Amniotic epithelial cell (primary cell): ENCODE data around the gene GADD45G.
A peak's percentile ranks its signal among the peaks of the same experiment; 100 is the strongest.

Source experiments
- DNase-seq: peaks from one replicate; pipeline ENCODE4 v3.0.0-alpha.2; 2010; ENCODE audit warnings: low read depth

GADD45G gene, protein sequence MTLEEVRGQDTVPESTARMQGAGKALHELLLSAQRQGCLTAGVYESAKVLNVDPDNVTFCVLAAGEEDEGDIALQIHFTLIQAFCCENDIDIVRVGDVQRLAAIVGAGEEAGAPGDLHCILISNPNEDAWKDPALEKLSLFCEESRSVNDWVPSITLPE

GRCh38 chr9:89604729-89605464 is at the start of gene GADD45G:
GADD45G (plus strand) TSS chr9:89605012; CDS start chr9:89605122, 110 bp downstream.
- DNase-seq = peak; percentile 86

DNA sequence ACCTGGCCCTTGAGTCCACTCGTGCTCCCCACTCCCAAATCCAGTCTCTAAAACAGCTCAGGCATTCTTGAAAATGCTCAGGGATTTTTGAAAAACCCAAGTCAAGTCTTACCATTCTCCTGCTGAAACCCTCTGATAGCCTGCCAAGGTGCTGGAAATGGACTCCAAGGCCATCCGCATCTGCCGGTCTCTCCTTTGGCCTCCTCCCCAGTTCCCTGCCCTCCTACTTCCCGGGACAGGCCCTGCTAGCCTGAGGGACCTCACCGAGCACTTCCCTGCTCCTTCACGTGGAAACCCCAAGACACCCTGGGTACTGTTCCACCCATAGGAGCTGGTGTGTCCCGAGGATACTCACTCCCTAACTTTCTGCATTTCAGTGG is 49.8 kb upstream of the GADD45G start:
- no peak for DNase-seq

GRCh38 chr9:89555451-89556375 is 49.1 kb upstream of the GADD45G start:
- peak; percentile 7 for DNase-seq

DNA sequence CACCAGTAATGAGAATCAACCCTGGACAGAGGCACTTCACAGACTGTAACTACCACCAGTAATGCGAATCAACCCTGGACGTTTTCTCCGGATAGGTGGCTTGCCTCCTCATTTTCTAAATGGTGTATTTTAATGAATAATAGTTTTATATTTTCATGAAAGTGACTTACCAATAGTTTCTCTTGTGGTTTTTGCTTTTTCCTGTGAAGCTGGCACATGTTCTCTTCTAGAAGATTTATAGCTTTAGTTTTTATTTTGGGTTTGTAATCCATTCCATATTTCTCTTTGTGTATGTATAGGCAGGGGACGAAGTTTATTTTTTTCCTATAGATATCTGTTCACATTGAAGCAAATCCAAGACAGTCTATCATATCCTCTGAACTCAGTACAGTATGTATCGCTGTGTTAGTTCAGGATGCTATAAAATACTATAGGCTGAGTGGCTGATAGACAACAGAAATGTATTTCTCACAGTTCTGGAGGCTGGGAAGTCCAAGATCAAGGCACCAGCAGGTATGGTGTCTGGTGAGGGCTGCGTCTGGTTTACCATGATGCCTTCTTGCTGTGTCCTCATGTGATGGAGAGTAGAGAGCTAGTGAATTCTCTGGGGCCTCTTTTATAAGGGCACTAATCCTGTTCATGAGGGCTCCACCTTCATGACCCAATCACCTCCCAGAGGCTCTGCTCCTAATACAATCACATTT is 46.5 kb upstream of the GADD45G start:
- DNase-seq = no peak

DNA sequence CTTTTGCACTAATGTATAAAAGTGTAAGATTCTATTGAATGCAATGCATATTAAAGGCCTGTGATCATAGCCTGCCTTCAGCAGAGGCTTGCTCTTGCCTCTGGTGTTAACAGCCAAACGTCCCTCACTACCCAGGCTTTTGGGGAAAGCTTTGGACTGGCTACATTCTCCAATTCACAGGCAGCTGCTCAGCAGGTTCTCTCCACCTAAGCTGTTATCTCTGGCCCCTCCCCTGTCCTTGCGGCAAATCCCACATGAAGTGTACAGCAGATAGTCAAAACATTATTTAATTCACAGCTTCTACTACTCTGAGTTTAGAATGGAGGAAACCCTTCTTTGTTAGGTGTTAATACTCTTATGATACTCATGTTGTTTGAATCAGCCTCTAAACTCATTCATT is 45.9 kb upstream of the GADD45G start:
- no peak for DNase-seq

- no peak for DNase-seq
These were observed 42.5 kb upstream of the GADD45G start for GRCh38 chr9:89562186-89562814.

GRCh38 chr9:89563571-89564345 is 41.1 kb upstream of the GADD45G start:
- DNase-seq = no peak

- peak; percentile 18 for DNase-seq
These were observed 40.4 kb upstream of the GADD45G start for GRCh38 chr9:89564346-89564878.

DNA sequence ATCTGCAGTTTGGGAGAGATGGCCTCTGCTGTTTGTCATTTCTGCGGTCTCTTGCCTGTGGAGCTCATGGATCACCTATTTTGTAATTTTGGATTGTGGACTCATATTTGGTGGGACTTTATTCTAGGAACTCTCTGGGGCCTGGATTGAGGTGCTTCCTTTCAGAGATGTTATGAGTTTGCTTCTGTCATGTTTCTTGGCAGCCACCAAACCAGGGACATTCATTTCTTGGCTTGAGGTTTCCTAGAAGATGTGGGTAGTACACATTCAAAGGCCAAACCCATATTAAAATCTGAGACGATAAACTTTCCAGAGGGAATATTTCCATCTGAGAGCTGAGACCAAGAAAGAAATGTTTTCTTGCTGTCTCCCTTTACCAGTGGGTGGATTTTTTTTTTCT is 37.2 kb upstream of the GADD45G start:
- DNase-seq = no peak

DNA sequence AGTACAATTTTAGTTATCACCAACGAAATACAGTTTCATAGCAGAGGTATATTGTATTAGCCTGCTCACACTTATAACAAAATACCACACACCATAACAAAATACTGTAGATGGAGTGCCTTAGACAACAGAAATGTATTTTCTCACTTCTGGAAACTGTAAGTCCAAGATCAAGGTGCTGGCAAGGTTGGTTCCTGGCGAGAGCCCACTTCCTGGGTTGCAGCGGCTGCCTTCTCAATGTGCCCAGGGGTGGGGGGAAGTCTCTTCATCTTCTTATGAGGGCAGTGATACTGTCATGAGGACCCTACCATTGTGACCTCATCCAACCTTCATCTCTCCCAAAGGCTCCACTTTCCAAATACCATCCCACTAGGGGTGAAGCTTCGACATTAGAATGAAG is 30.5 kb upstream of the GADD45G start:
- DNase-seq = no peak

DNA sequence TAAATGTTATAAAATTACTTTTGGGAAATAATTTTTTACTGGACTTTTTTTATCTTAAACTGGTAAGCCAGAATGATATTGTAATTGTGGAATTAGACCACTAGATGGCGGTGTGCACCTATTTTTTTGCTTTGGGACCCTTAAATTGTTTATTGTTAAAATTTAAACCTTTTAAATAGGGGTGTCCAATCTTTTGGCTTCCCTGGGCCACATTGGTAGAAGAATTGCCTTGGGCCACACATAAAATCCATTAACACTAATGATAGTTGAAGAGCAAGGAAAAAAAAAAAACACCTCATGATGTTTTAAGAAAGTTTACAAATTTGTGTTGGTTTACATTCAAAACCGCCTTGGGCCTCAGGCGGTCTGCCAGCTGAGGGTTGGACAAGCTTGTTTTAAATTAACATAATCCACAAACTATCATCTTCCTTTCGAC is 28.4 kb upstream of the GADD45G start:
- peak; percentile 16 for DNase-seq

- no peak for DNase-seq
These were observed 27.4 kb upstream of the GADD45G start for GRCh38 chr9:89577363-89577762.

GRCh38 chr9:89579741-89580385 is 24.9 kb upstream of the GADD45G start:
- DNase-seq = no peak

DNA sequence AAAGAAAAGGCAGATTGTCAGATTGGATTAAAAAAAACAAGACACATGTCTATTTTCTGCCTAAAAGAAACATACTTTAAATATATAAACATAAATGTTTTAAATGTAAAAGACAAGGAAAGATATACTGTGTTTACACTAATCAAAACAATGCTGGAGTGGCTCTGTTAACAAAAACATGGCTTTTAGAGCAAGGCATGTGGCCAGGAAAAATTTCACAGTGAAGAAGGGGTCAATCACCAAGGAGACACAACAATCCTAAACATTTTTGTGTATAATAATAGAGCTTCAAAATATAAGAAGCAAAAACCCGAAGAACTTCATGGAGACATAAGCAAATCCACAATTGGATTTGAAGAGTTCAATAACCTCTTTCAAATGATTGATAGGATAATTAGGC is 18.5 kb upstream of the GADD45G start:
- no peak for DNase-seq

- no peak for DNase-seq
These were observed 16.4 kb upstream of the GADD45G start for GRCh38 chr9:89588271-89588879.

GRCh38 chr9:89590415-89590814 is 14.4 kb upstream of the GADD45G start:
- no peak for DNase-seq

GRCh38 chr9:89591274-89592212 is 13.3 kb upstream of the GADD45G start:
- no peak for DNase-seq

GRCh38 chr9:89592213-89592815 is 12.5 kb upstream of the GADD45G start:
- no peak for DNase-seq
